Measurements from ENCODE around the gene XRCC3.
A peak's percentile ranks its signal among the peaks of the same experiment; 100 is the strongest.

XRCC3 gene

DNA sequence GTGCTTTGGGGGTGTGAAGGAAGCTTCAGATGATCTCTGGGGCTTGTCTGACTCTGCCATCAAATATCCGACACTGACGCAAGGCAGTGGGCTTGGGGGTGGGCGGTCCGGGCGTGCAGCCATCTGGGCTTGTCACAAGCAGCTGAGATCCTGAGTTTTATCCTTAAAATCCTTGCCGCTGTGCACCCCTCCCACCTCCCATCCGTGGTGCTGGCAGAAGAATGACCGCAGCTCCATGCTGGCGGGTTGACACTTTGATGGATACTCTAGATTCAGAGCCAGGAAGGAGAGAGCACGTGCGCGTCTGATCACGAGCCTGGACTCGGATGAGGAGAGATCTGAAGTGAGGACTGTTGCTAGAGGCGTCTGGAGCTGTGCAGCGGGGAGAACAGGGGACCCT lies 3.3 kb upstream of the XRCC3 start:
- TF ChIP-seq, protein P1, sequence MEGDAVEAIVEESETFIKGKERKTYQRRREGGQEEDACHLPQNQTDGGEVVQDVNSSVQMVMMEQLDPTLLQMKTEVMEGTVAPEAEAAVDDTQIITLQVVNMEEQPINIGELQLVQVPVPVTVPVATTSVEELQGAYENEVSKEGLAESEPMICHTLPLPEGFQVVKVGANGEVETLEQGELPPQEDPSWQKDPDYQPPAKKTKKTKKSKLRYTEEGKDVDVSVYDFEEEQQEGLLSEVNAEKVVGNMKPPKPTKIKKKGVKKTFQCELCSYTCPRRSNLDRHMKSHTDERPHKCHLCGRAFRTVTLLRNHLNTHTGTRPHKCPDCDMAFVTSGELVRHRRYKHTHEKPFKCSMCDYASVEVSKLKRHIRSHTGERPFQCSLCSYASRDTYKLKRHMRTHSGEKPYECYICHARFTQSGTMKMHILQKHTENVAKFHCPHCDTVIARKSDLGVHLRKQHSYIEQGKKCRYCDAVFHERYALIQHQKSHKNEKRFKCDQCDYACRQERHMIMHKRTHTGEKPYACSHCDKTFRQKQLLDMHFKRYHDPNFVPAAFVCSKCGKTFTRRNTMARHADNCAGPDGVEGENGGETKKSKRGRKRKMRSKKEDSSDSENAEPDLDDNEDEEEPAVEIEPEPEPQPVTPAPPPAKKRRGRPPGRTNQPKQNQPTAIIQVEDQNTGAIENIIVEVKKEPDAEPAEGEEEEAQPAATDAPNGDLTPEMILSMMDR (IDR thresholded peaks at IDR 0.05; ENCODE audit: low read depth, low read length, missing control alignments) = no peak
- H3K4me3 ChIP-seq (ENCODE audit: low read depth, low read length) = no peak overlapping the region
- DNase-seq (ENCODE audit: low read depth) = no peak

GRCh38 chr14:103716899-103717411 lies 1.7 kb upstream of the XRCC3 start:
- peak overlapping the region; percentile 84; the same call in 1 of the 2 replicates for H3K4me3 ChIP-seq (ENCODE audit: low read depth, low read length)
- TF ChIP-seq, protein P1 (IDR thresholded peaks at IDR 0.05; ENCODE audit: low read depth, low read length, missing control alignments) = no peak
- DNase-seq (ENCODE audit: low read depth) = no peak

GRCh38 chr14:103716091-103716801 lies 995 bp upstream of the XRCC3 start:
- TF ChIP-seq, protein P1 (IDR thresholded peaks at IDR 0.05; ENCODE audit: low read depth, low read length, missing control alignments) = no peak
- H3K4me3 ChIP-seq (ENCODE audit: low read depth, low read length) = peak overlapping the region; percentile 84
- DNase-seq (ENCODE audit: low read depth) = no peak

DNA sequence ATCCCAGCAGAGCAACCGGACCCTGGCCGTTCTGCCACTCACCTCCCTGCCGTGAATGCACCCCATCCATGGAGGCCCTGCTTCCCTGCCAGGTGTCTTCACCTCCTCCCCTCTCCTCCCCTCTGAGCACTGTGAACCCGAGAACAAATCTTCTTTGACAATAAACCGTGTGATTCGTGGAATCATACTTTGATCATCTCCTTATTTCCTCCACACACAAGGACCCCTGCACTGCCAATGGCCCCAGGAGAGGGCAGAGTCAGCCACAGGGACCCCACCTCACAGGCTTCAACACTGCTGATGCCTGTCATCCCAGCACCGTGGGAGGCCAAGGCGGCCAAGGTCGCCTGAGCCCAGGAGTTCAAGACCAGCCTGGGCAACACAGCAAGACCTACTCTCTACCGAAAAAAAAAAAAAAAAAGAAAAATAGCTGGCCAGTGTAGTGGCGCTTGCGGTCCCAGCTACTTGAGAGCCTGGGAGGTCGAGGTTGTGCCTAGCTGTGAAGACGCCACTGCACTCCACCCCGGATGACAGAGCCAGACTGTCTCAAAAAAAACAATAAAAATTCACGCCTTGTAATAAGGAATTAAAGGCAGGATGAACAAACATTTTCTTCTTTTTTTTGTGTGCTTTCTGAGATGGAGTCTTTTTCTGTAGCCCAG lies 1.1 kb downstream of the XRCC3 start:
- H3K4me3 ChIP-seq (ENCODE audit: low read depth, low read length) = peak overlapping the region; percentile 75
- DNase-seq (ENCODE audit: low read depth) = no peak
- TF ChIP-seq, protein P1 (IDR thresholded peaks at IDR 0.05; ENCODE audit: low read depth, low read length, missing control alignments) = no peak

- H3K4me3 ChIP-seq (ENCODE audit: low read depth, low read length) = peak overlapping the region; percentile 75
- TF ChIP-seq, protein P1 (IDR thresholded peaks at IDR 0.05; ENCODE audit: low read depth, low read length, missing control alignments) = no peak
- no peak for DNase-seq (ENCODE audit: low read depth)
Measured at GRCh38 chr14:103713304-103714062, 1.8 kb downstream of the XRCC3 start.

DNA sequence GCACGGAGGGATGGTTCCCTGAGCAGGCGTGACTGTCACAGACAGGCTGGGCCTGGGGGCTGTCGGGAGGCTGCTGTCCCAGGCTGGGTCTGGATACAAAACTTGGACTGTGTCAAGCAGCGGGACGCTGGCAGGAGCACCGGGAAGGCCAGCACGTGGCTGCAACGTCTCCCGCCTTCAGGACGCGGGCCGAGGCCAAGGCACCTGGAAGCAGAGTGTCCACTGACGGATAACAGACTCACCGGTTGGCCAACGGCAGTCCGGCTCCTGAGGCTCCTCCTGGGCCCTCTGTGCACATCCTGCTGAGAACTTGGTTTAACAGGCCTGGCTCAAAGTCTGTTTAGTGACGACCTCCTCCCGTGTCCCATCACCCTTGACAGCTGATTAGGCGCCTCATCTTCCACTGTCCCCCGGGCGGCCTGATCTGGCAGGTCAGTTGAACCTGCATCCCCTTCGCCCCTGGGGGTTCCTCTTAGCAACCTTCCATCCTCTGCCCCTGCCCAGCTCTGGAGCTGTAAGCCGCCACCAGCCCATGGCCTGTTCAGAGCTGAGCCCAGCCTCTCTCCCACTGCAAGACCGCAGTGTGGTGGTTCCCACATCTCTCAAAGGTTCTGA lies 2.5 kb downstream of the XRCC3 start:
- no peak for DNase-seq (ENCODE audit: low read depth)
- TF ChIP-seq, protein P1 (IDR thresholded peaks at IDR 0.05; ENCODE audit: low read depth, low read length, missing control alignments) = no peak
- H3K4me3 ChIP-seq (ENCODE audit: low read depth, low read length) = no peak overlapping the region
